GM21529 (cell line): ENCODE results near the gene TDRD9.
"Not testable (repeated sequence)": the region's sequence is repeated elsewhere in the genome, so short reads cannot be mapped to it uniquely, and the experiment has no call there.

Source experiments
- ATAC-seq: cut with Tn5 transposase; IDR thresholded peaks from one replicate; pipeline ENCODE4 v1.9.1; 2021; ENCODE audit not compliant: unreplicated experiment

The TDRD9 gene

DNA sequence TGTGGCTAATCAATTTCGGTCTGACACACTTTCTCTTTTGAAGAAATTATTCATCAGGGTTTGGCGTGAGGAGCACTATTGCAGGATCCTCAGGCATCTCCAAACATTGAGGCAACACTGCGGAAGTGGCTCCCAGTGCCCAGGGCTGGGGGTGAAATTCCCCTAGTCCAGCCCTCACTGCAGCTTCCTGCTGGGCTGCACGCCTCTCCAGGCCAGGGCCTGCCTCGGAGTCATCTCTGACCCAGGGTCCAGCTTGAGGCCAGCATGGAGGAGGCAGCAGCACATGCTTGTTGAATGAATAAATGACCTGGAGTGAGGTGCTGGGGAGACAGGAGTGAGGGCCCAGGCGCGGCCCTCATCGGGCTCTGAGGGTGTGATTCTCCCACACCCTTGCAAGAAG lies 36.0 kb upstream of the TDRD9 start:
- no peak for ATAC-seq

GRCh38 chr14:103894034-103894722 lies 34.1 kb upstream of the TDRD9 start:
- no peak for ATAC-seq

DNA sequence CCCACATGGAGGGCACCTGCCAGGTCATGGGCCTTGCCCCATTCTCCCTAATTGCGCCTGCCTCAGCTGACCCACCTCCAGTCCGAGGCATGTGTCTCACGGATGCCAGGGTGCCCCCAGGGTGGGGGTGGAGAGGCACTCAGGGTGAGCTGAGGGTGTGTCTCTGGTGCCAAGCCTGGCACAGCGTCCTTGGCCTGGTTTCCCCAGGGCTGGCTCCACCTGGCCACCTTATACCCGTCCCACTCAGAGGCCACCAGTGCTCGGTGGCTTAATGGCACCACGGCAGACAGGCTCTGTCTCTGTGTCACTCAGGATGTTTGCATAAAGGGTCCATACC lies 33.6 kb upstream of the TDRD9 start:
- ATAC-seq = no peak

DNA sequence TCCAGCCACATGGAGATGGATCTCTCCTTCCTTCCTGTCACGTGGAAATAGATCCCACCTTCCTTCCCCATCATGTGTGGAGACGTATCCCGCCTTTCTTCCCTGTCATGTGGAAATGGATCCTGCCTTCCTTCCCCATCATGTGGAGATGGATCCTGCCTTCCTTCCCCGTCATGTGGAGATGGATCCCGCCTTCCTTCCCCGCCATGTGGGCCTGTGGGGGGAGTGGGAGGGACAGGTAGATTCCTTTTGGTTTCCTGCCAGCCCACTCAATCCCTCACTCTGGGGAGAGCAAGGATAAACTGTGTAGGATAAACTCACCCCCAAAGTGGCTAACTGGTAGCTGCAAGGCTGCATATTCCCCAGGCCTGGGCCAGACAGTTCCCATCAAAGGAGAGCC lies 31.7 kb upstream of the TDRD9 start:
- ATAC-seq = no peak

DNA sequence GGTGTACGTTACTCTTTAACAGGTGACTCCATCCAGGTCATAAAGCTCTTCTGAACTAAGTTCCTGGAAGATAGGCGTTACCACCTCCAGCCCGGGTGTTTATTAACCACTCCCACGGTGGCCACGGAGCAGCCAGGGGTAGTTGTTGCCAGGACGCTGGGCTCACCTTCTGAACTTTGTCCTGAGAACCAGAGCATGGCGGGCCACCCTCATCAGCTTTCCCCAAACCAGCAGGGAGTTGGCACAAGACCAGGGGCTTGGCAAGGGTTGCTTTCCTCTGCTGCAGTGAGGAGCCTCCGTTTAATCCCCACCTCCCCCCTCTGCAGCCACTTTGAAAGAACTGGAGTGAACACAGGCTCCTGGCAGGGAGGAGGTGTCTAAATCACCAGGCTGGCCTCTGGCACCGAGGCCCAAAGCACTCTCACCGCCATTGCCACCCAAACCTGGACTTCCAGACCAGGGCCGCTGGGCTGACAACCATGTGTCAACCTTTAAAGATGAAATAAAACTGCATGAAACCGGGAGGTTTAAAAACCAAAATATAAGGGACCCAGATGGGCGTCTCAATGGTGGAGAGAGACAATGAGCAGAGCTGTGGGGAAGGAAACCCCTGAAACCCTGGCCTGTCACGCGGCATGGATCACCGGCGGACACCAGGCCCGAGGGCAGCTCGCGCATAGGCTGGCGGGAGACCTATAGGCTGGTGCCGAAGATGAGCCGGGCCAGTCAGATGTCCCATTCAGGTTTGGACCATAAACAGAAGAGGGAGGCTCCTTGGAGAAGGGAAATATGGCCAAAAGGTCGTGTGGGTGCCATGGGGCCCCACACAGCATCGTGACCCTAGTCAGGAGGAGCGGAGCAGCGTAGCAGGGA lies 30.9 kb upstream of the TDRD9 start:
- ATAC-seq = no peak

GRCh38 chr14:103898204-103898603 lies 30.1 kb upstream of the TDRD9 start:
- no peak for ATAC-seq

GRCh38 chr14:103898711-103899110 lies 29.5 kb upstream of the TDRD9 start:
- ATAC-seq = no peak

- no peak for ATAC-seq
Measured at GRCh38 chr14:103899316-103899715, 28.9 kb upstream of the TDRD9 start.

DNA sequence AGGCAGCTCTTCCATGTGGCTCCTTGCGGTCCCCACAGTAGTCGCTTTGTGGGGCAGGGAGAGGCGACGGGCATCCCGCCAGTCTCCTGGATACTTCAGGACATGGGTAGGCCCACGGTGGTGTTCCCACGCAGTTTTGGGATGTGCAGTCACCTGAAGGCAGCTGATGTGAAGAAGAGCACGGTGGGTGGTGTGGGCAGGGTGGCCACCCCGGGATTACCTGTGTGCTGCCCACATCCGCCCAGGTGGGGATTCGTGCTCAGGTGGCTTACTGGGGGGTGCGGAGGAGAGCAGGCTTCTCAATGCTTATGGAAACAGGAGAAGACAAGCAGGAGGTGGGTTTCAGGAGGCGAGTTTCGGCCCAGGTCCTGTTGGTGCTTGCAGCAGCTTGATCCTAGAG lies 28.4 kb upstream of the TDRD9 start:
- no peak for ATAC-seq

- ATAC-seq = no peak
Measured at GRCh38 chr14:103904493-103905107, 23.7 kb upstream of the TDRD9 start.

- no peak for ATAC-seq
Measured at GRCh38 chr14:103905842-103906456, 22.3 kb upstream of the TDRD9 start.

GRCh38 chr14:103908580-103908979 lies 19.7 kb upstream of the TDRD9 start:
- no peak for ATAC-seq

DNA sequence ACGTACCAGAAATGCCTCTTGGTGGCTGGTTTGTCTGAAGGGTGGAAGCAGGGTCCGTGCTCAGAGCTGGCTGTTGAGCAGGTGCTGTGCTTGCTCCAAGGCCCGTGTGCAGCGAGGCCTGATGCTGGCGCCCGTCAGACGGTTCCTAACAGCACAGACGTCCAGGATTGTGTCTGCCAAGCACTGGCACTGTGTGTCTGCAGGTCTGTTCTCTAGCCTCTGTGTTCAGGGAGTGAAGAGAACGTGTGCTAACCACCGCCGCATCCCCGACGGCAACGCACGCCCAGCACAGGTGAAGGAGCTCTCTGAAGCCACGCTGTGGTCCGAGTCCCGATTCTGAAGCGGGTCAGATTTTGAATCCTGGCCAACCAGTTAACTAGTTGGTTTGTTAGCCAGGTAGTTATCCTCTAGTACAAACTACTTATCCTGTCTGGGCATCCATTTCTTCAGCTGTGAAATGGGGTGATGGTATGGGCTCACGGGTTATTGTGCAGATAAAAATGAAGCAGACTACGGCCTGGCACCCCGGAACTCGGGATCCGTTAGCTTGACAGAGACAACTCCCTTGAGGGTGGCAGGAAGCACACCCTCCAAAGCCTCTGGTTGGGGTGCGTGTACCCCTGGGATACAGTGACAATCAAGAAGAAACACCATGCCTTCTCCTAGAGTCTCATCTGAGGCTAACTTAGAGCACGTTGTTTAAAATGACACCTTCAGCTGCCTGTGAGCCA lies 18.6 kb upstream of the TDRD9 start:
- ATAC-seq = no peak

DNA sequence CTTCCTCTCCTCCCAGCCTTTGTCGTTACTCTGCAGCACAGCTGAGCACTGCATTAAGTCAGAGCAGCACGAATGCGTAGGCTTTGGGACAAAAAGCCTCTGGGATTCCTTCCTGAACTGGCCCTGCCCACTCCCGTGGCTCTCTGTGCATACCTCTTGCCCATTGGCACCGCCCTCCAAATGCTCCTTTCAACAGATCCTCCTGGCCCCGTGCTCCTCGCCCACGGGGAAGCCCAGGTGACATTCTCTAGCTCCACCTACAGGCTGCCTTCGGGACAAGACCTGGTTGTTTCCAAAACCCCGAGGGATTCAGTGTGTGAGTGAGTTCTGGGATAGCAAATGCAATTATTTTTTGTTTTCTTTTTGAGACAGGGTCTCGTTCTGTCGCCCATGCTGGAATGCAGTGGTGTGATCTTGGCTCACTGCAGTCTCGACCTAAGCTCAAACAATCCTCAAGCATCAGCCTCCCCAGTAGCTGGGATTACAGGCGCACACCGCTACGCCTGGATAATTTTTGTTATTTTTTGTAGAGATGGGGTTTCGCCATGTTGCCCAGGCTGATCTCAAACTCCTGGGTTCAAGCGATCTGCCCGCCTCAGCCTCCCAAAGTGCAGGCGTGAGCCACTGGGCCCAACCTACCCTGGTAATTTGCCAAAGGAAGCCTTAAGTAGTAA lies 17.9 kb upstream of the TDRD9 start:
- ATAC-seq = peak; percentile 59

- no peak for ATAC-seq
Measured at GRCh38 chr14:103910984-103911383, 17.3 kb upstream of the TDRD9 start.

GRCh38 chr14:103915616-103916015 lies 12.6 kb upstream of the TDRD9 start:
- ATAC-seq = no peak

DNA sequence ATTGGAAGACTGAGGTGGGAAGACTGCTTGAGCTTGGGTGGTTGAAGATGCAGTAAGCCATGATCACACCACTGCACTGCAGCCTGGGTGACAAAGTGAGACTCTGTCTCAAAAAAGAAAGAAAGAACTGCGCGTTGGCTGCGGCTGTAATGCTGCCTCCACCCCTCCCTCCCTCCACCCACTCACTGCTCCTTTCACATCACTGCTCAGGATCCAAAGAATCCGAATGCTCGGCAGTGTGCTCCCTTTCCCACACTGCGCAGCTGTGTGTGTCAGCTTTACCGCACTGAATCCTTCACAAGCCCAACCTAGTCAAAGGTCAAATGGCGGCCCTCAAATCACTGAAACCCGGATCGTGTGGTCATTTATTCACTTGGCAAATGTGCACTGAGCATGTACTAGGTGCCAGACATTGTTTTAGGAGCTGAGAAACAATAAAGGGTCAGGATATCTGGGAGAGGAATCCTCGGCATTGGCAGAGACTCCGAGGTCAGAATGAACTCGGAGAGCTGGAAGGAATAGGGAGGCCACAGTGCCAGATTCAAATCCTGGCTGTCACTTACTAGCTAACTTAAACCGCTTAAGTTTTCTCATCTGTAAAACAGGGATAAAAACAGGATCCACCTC lies 11.5 kb upstream of the TDRD9 start:
- no peak for ATAC-seq

DNA sequence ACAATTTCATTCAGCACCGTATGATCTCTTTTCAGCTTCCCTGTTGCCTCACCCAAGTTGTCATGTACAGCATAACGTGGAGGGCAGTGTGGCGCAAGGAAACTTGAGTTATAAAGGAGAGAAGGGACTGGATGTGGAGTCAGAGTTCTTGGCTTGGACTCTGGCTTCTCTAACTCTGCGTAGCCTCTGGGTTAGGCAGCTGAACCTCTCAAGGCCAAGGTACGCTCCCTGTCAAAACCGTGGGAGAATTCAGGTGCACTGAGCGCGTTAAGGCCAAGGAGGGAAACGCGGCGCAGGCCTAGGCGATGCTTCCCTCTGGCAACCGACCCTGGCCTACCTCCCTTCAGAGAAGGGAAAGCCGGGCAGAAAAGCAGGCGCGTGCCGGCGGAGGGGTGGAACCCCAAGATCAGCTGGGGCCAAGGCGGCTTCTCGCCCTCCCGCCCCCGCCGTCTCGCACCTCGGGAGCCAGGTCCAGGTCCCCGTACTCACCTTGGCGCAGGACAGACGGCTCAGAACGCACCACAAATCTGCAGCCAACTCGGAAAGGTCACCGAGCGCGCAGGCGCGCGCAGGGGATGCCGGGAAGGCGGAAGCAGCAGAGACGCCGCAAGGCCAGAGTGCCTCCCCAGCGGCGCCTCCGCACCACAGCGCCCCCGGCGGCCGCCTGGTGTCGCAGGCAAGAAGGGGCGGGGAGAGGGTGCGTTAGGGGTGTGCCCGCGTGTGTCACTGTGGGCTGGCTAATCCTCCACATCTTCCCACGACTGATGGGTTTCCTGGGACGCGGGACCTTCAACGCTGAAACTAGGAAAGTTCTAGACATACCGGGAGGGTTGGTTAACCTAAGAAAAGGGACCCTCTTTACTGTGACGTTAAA lies 7.0 kb upstream of the TDRD9 start:
- ATAC-seq = peak; percentile 98

- not testable (repeated sequence) for ATAC-seq
Measured at GRCh38 chr14:103921855-103922200, 6.4 kb upstream of the TDRD9 start.
